Choroid plexus epithelial cell (primary cell): ENCODE data around the gene NHLH1.

Source experiments
- DNase-seq: peaks from one replicate; pipeline ENCODE4 v3.0.0-alpha.2; 2010; ENCODE audit warnings: low read depth
- H3K4me3 ChIP-seq: 2 replicates; pipeline ENCODE4 v1.5.1; 2011; ENCODE audit warnings: low read depth, mild to moderate bottlenecking, control low read depth, low read length, moderate library complexity
- CTCF ChIP-seq: conservative IDR thresholded peaks from 2 replicates; pipeline ENCODE4 v1.5.1; 2011; ENCODE audit warnings: low read depth, mild to moderate bottlenecking, control low read depth, inconsistent platforms, low read length, moderate library complexity

The NHLH1 gene

DNA sequence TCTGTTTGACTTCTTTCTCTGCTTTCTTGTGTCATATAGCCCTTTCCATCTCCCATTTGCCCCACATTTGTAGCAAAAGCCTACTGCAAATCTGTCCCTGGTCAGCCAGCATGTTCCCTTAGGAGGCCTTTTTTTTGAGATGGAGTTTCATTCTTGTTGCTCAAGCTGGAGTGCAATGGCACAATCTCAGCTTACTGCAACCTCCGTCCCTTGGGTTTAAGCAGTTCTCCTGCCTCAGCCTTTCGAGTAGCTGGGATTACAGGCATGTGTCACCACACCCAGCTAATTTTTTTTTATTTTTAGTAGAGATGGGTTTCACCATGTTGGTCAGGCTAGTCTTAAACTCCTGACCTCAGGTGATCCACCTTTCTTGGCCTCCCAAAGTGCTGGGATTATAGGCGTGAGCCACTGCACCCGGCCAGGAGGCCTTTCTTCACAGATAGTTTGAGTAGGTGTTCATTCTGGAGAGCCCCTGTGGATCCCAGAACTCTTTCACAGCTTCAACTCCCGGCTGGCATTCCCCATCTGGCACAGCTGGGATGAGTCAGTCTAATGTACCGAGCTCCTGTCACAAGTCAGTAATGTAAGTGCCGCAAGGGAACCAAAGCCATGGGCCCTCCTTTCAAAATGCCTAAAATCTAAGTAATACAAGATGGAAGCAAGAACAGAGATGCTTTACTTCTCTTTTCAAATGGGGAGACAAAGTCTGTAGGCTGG, 9.4 kb upstream of the NHLH1 start:
- H3K4me3 ChIP-seq, result no peak overlapping the region
- DNase-seq, result no peak
- TF ChIP-seq CTCF, result no peak

DNA sequence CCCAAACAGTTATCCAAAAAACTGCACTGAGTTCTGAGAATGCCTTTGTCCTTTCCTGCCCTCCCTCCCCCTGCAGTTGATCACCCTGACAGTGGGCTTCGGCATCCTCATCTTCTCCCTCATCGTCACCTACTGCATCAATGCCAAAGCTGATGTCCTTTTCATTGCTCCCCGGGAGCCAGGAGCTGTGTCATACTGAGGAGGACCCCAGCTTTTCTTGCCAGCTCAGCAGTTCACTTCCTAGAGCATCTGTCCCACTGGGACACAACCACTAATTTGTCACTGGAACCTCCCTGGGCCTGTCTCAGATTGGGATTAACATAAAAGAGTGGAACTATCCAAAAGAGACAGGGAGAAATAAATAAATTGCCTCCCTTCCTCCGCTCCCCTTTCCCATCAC, 8.8 kb upstream of the NHLH1 start:
- no peak for DNase-seq
- no peak for TF ChIP-seq CTCF
- H3K4me3 ChIP-seq, result no peak overlapping the region

GRCh38 chr1:160359559-160360226, 7.2 kb upstream of the NHLH1 start:
- no peak for TF ChIP-seq CTCF
- H3K4me3 ChIP-seq, result no peak overlapping the region
- DNase-seq, result peak; percentile 55

GRCh38 chr1:160360227-160360695, 6.6 kb upstream of the NHLH1 start:
- no peak for DNase-seq
- no peak for TF ChIP-seq CTCF
- no peak overlapping the region for H3K4me3 ChIP-seq

GRCh38 chr1:160361199-160361598, 5.7 kb upstream of the NHLH1 start:
- no peak for DNase-seq
- no peak overlapping the region for H3K4me3 ChIP-seq
- no peak for TF ChIP-seq CTCF

DNA sequence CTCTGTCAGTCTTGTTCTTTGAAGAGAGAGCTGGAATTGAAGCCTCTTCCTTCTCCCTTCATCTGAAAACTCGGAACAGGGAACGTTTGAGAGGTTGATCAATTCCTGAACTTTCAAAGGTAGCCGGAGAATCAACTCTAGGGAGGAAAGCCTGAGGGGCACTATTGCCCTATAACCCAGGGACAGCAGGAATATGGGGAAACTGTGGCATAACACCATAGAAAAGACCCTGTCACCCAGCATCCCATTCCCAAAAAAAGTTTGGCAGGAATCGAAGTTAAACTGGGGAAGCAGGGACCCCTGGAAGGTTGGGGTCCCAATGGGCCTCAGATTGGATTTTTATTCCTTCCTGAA, 5.1 kb upstream of the NHLH1 start:
- no peak overlapping the region for H3K4me3 ChIP-seq
- no peak for TF ChIP-seq CTCF
- DNase-seq, result no peak
